Activated naive CD4-positive, alpha-beta T cell treated with anti-CD3 and anti-CD28 coated beads for 36 hours (primary cell): ENCODE data around the gene LDLRAD4. TPM values are rescaled to one million over a fixed set of nuclear protein-coding genes. Genes with fewer than 3 reads are reported as not detected.

ENCODE experiments used
- CTCF ChIA-PET: fragments of 350-600 bp; sonication (Branson Sonifier 250); formaldehyde crosslinking; loops from one replicate; lab custom pipeline; 2021; ENCODE audit warnings: antibody characterized with exemption; lab: Charles Lee
- DNase-seq: peaks from one replicate; pipeline ENCODE4 v3.0.0-alpha.2; 2020
- H3K27ac Mint-ChIP-seq: one replicate; pipeline ENCODE4 v1.8.0; 2021; ENCODE audit warnings: mild to moderate bottlenecking, mixed read lengths
- H3K27me3 Mint-ChIP-seq: one replicate; pipeline ENCODE4 v1.8.0; 2021; ENCODE audit warnings: low read depth, mixed read lengths
- H3K36me3 Mint-ChIP-seq: one replicate; pipeline ENCODE4 v1.8.0; 2021; ENCODE audit warnings: low read depth, mixed read lengths
- H3K4me1 Mint-ChIP-seq: one replicate; pipeline ENCODE4 v1.8.0; 2021; ENCODE audit warnings: low read depth, mixed read lengths
- H3K4me3 Mint-ChIP-seq: one replicate; pipeline ENCODE4 v1.8.0; 2021; ENCODE audit warnings: mild to moderate bottlenecking, moderate library complexity, mixed read lengths
- H3K9me3 Mint-ChIP-seq: one replicate; pipeline ENCODE4 v1.8.0; 2021; ENCODE audit warnings: mixed read lengths
- intact Hi-C: fragments of 100-400 bp; cut with micrococcal nuclease; formaldehyde crosslinking; loops from one replicate; pipeline ENCODE4 v1.15.1; 2023
- total RNA-seq, 2 experiments: library from RNA; stranded (reverse); gene quantifications; one replicate each; pipeline ENCODE4 v1.2.3, GENCODE V29; 2021

The LDLRAD4 gene
- total RNA-seq, 2 experiments from 2014 or later: 19.4 to 21.3 TPM

DNA sequence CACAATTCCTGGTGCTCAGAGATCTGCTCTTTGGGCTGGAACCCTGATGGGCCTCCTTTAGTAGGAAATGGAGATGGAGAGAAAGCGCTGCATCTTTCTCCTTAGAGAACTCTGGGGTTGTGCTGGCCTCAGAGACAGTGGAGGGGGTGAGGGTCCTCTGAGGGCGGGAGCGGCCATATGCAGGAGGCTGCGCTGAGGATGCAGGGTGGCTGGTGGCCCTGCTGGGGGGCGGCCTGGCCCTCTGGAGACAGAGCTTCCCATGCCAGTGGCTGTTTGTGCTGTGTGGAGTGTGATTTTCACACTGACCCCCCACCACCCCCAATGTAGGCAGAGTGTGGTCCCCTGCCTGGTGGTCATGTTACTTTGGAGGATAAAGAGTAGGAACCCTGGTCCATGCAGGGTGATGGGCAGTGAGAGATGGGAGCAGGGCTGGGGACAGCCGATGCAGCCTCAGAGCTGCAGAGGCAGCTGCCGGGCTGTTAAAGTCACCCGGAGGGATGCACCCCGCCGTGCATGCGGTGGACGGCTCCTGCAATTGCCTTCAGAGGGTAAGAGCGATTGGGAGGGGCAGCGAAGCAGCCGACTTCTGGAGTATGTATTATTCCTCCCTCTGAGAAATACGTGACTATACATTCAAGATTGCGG is 313.2 kb downstream of the LDLRAD4 start:
- Mint-ChIP-seq H3K4me1 (peaks cover 23% of the 10 kb centered on the region), H3K9me3 (no peaks in the 10 kb centered on the region), H3K4me3 (no peak overlapping the region), H3K27me3 (no peaks in the 10 kb centered on the region), H3K36me3 (peaks cover 2% of the 10 kb centered on the region), H3K27ac (no peak overlapping the region)
- CTCF ChIA-PET: interaction anchor here (0.7 to 3.3 kb wide), 3 partner anchors 206 to 316 kb away, joined by 3 to 15 read pairs (median 4); no protein-coding TSS in a partner anchor
- DNase-seq: no peak
- intact Hi-C loops: loop anchor here (1.0 to 10.0 kb wide), 2 partner anchors 67 to 316 kb away; no protein-coding TSS in a partner anchor

DNA sequence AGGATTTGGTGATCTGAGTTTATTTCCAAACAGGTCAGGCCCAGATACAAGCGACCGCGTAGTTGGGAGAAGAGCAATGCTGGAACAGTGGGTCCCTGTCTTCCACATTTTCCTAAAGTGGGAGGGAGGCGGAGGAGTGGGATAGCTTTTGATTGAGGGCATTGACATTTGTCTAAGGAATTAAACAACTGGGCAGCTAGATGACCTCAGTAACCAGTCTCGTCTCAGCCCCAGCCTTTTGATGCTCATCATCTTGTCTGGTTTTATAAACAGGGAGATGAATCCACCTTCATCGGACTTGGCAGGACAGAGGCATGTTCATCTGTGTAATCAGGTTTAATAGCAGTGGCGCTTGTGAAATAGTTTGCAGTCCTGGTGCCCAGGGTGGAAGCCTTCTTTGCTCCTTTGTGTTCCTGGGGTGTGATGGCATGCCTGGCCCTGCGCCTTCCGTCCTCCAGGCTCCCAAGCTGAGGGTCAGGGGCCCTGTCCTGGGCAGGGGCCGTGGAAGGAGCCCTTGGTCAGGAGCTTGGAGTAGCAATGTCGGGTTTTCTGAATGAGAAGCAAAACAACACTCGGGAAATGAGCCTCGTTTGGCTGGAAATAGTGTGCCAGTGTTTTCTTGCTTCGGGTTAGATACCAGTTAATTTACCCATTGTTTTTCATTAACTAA is 314.0 kb downstream of the LDLRAD4 start:
- Mint-ChIP-seq H3K9me3 (no peaks in the 10 kb centered on the region), H3K27me3 (no peaks in the 10 kb centered on the region), H3K4me3 (no peak overlapping the region), H3K4me1 (peaks cover 28% of the 10 kb centered on the region), H3K27ac (no peak overlapping the region), H3K36me3 (no peaks in the 10 kb centered on the region)
- intact Hi-C loops: loop anchor here (10.0 kb wide), 1 partner anchor 68 kb away; no protein-coding TSS in a partner anchor
- CTCF ChIA-PET: interaction anchor here (1.8 kb wide), 1 partner anchor 316 kb away, joined by 4 read pairs; no protein-coding TSS in a partner anchor
- no peak for DNase-seq

DNA sequence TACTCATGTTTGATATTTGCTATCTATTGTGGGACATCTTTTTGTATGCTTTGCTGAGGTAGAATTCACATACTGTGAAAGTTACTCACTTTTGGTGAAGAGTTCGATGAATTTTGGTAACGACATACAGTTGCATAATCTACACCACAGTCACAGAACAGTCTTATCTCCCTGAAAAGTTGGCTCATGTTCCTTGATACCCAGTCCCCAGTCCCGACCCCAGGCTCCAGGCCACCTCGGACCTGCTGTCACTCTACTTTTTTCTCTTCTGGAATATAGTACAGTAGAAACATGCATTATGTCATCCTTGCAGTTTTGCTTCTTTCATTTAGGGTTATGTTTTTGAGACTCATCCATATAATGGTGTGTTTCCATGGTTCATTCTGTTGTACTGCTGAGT is 316.1 kb downstream of the LDLRAD4 start:
- CTCF ChIA-PET: interaction anchor here (0.9 kb wide), 1 partner anchor 9 kb away, joined by 3 read pairs; no protein-coding TSS in a partner anchor
- Mint-ChIP-seq H3K4me3 (no peak overlapping the region), H3K4me1 (peaks cover 44% of the 10 kb centered on the region), H3K27ac (no peak overlapping the region), H3K27me3 (no peaks in the 10 kb centered on the region), H3K9me3 (no peaks in the 10 kb centered on the region), H3K36me3 (no peaks in the 10 kb centered on the region)
- intact Hi-C loops: loop anchor here (5.0 to 10.0 kb wide), 2 partner anchors 70 to 97 kb away; no protein-coding TSS in a partner anchor
- DNase-seq: no peak

DNA sequence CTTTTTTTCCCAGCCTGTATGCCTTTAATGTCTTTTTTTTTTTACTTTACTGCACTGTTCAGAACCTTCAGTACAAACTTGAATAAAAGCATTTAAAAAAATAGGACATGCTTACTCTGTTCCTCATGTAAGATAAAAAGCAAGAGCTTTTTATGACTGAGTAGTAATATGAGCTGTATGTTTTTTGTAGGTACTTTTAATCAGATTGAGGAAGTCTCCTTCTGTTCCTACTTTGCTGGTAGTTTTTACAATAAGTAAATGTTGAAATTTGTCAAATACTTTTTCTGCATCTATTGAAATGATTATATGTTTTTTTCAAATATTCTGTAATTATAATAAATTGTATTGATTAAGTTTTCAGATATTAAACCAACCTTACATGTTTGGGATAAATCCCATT is 318.0 kb downstream of the LDLRAD4 start:
- peaks cover 60% of the 10 kb centered on the region for H3K4me1 Mint-ChIP-seq
- no peak overlapping the region for H3K27ac Mint-ChIP-seq
- no peaks in the 10 kb centered on the region for H3K9me3 Mint-ChIP-seq
- H3K27me3 Mint-ChIP-seq: no peaks in the 10 kb centered on the region
- intact Hi-C loops: loop anchor here (5.0 to 10.0 kb wide), 2 partner anchors 72 to 99 kb away; no protein-coding TSS in a partner anchor
- CTCF ChIA-PET: interaction anchor here (0.9 to 1.0 kb wide), 2 partner anchors 22 to 320 kb away, joined by 3 to 4 read pairs; no protein-coding TSS in a partner anchor
- H3K4me3 Mint-ChIP-seq: no peak overlapping the region
- no peak for DNase-seq
- no peaks in the 10 kb centered on the region for H3K36me3 Mint-ChIP-seq

DNA sequence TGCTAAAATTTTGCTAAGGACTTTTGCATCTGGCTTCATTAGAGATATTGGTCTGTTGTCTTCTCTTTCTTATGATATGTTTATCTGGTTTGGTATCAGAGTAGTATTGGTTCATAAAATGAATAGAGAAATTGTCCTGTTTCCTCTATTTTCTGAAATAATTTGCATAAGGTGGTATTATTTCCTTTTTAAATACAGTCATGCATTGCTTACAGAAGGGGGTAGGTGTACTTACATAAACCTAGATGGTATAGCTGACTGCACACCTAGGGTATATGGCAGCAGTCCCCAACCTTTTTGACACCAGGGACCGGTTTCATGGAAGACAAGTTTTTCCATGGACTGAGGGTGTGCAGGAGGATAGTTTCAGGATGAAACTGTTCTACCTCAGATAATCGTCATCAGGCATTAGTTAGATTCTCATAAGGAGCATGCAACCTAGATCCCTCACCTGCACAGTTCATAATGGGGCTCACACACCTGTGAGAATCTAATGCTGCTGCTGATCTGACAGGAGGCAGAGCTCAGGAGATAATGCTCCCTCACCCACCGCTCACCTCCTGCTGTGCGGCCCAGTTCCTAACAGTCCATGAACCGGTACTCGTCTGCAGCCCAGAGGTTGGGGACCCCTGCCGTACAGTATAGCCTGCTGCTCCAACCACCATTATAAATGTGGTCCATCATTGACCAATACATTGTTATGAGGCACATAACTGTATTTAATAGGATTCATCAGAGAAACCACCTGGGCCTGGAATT is 318.6 kb downstream of the LDLRAD4 start:
- Mint-ChIP-seq H3K27me3 (no peaks in the 10 kb centered on the region), H3K9me3 (no peaks in the 10 kb centered on the region), H3K27ac (no peak overlapping the region), H3K4me3 (no peak overlapping the region), H3K36me3 (no peaks in the 10 kb centered on the region), H3K4me1 (peaks cover 60% of the 10 kb centered on the region)
- intact Hi-C loops: loop anchor here (5.0 to 10.0 kb wide), 2 partner anchors 72 to 100 kb away; no protein-coding TSS in a partner anchor
- CTCF ChIA-PET: interaction anchor here (0.9 to 1.0 kb wide), 2 partner anchors 22 to 321 kb away, joined by 3 to 4 read pairs; no protein-coding TSS in a partner anchor
- no peak for DNase-seq

DNA sequence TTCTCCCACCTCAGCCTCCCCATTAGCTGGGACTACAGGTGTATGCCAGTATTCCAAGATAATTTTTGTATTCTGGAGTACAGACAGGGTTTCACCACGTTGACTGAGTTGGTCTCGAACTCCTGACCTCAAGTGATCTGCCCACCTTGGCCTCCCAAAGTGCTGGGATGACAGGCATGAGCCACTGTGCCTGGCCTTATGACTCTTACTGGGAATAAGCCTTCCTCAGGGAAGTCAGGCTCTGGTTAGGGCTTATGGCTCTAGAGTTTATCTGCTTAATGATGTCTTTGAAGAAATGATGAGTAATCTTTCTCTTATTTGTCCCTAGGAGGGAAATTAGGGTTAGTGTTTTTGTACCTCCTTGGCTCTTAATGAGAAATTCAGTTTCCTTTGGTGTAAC is 320.1 kb downstream of the LDLRAD4 start:
- Mint-ChIP-seq H3K27me3 (no peaks in the 10 kb centered on the region), H3K4me1 (peaks cover 52% of the 10 kb centered on the region), H3K27ac (peak overlapping the region; percentile 43), H3K36me3 (no peaks in the 10 kb centered on the region), H3K4me3 (peak overlapping the region; percentile 17), H3K9me3 (no peaks in the 10 kb centered on the region)
- DNase-seq: no peak
- intact Hi-C loops: loop anchor here (2.0 to 10.0 kb wide), 3 partner anchors 74 to 322 kb away; no protein-coding TSS in a partner anchor
- CTCF ChIA-PET: interaction anchor here (0.7 to 1.6 kb wide), 4 partner anchors 17 to 323 kb away, joined by 3 to 5 read pairs (median 4); no protein-coding TSS in a partner anchor

DNA sequence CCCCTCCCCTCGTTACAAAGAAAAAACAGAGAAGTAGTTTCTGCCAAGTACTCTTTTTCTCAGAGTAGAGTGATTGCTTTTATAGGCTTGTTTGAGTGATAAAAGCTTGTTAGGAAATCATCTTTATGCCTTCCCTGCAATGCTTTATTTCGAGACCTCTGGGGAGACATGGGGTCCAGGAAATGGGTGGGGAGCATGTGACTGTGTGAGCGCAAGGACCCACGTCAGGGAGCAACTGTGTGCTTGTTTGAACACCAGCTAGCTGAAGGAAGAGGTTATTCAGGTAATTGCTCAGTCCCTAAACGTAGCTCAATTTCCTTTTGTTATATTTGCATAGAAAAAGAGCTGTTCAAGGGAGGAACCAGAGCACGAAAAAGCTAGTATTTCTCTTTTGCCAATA is 320.5 kb downstream of the LDLRAD4 start:
- Mint-ChIP-seq H3K4me1 (peaks cover 48% of the 10 kb centered on the region), H3K27me3 (no peaks in the 10 kb centered on the region), H3K36me3 (no peaks in the 10 kb centered on the region), H3K27ac (peak overlapping the region; percentile 43), H3K9me3 (no peaks in the 10 kb centered on the region), H3K4me3 (peak overlapping the region; percentile 17)
- CTCF ChIA-PET: interaction anchor here (0.5 to 1.6 kb wide), 4 partner anchors 17 to 921 kb away, joined by 3 to 5 read pairs (median 4); no protein-coding TSS in a partner anchor
- peak; percentile 47 for DNase-seq
- intact Hi-C loops: loop anchor here (2.0 to 10.0 kb wide), 3 partner anchors 74 to 322 kb away; no protein-coding TSS in a partner anchor

DNA sequence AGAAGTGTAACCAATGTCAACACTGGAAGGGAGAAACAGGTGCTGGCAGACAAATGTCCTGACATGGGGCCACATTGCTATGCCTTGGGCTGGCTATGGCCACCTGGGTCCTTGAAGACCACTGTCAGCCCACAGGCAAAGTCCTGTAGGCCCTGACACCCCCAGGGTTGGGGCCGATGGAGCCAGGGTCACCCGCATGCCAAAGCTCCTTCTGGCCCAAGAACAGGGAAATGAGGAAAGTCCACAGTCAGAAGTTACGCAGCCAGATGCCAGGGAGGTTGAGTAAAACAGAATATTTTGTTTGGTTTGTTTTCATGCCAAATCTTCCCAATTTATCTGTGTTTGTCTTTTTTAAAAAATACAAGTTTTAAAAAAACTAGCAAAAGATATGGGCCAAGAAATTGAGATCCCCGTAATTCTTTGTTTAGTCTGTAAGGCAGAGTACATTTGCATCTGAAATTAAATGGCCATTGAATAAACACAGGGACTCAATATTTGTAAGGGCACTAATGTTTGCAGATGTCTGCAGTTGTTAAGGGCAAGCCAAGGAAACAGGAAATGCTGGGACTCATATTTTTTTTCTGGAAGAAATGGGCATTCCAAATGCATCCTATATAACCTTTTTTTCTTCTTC is 321.4 kb downstream of the LDLRAD4 start:
- H3K27ac Mint-ChIP-seq: no peak overlapping the region
- DNase-seq: no peak
- intact Hi-C loops: loop anchor here (2.0 to 10.0 kb wide), 3 partner anchors 75 to 323 kb away; no protein-coding TSS in a partner anchor
- H3K9me3 Mint-ChIP-seq: no peaks in the 10 kb centered on the region
- H3K4me1 Mint-ChIP-seq: peaks cover 43% of the 10 kb centered on the region
- no peak overlapping the region for H3K4me3 Mint-ChIP-seq
- CTCF ChIA-PET: interaction anchor here (0.5 to 1.2 kb wide), 2 partner anchors 54 to 922 kb away, joined by 3 to 4 read pairs; no protein-coding TSS in a partner anchor
- H3K36me3 Mint-ChIP-seq: no peaks in the 10 kb centered on the region
- H3K27me3 Mint-ChIP-seq: no peaks in the 10 kb centered on the region

DNA sequence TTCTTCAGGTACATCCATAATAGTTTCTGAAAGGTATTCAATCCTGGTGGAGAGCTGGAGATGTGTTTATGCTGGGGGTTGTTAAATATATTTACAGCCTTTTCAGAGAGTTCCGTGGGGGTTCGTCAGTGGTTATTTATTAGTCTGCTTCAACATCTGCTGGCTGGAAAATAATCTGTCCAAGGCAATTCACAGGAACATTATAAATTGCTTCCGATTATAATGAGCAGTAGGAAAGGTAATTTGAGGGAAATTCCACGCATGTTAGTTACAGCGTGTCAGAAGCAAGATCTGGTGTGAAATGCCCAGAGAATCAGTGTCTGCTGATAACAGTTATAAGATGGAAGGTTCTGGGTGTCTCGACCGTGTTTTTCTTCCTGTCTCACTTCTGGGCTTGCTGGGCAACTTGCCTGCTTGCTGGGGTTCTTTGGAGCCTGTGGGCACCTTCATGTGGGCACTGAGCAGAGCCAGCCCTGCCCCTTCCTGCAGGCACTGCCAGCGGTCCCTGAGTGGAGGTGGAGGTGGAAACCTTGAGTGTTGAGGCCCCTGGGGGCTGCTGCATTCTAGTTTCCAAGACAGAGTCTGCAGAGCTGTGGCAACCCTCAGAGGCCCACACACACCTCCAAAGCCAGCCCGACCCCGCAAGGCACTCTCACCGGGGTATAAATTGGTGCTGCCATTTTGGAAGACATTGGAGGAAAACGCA is 322.1 kb downstream of the LDLRAD4 start:
- Mint-ChIP-seq H3K9me3 (no peaks in the 10 kb centered on the region), H3K36me3 (no peaks in the 10 kb centered on the region), H3K4me3 (no peak overlapping the region), H3K4me1 (peaks cover 43% of the 10 kb centered on the region), H3K27me3 (no peaks in the 10 kb centered on the region), H3K27ac (no peak overlapping the region)
- intact Hi-C loops: no loop called here
- peak; percentile 22 for DNase-seq
- CTCF ChIA-PET: interaction anchor here (0.9 kb wide), 1 partner anchor 17 kb away, joined by 3 read pairs; no protein-coding TSS in a partner anchor

DNA sequence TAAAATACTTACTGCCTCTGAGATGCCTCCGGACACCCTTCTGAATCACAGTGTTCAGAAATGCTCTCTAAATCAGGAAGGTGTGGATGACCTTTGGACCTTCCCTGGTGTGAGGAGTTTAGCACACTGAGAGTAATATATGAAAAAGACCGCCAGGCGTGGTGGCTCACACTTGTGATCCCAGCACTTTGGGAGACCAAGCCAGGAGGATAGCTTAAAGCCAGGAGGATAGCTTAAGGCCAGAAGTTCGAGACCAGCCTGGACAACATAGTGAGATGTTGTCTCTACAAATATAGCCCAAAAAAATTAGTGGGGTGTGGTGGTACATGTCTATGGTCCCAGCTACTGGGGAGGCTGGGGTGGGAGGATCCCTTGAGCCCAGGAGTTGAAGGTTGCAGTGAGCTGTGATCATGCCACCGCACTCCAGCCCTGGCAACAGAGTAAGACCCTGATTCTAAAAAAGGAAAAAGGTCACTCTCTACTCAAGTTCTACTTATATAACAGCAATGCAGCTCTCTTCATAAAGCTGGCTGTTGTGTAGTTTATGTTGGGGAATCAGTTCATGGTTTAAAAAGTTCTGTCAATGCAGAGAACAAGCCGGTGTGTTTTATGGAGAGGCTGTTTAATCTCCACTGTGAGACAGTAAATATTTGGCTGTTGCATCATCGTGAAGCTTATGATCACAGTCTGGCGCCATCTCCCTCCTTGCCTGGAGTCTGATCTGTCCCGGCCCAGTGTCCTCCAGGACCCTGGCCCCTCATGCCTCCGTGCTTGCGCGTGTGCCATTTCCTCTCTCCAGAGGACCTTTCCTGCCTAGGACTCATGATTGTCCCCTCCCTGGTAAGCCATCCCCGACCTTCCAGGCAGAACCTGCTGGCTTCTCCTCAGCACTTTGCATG is 323.3 kb downstream of the LDLRAD4 start:
- CTCF ChIA-PET: interaction anchor here (0.9 kb wide), 1 partner anchor 16 kb away, joined by 3 read pairs; no protein-coding TSS in a partner anchor
- DNase-seq: no peak
- Mint-ChIP-seq H3K27me3 (no peaks in the 10 kb centered on the region), H3K9me3 (no peaks in the 10 kb centered on the region), H3K4me3 (no peak overlapping the region), H3K27ac (no peak overlapping the region), H3K36me3 (peaks cover 1% of the 10 kb centered on the region), H3K4me1 (peaks cover 38% of the 10 kb centered on the region)
- intact Hi-C loops: no loop called here
